HepG2 (cell line): ENCODE measurements around the gene KIAA1958. TPM values are rescaled to one million over a fixed set of nuclear protein-coding genes. Genes with fewer than 3 reads are reported as not detected.
A peak's percentile ranks its signal among the peaks of the same experiment; 100 is the strongest.

Source experiments
- ARID3A ChIP-seq: IDR thresholded peaks from 2 replicates; pipeline ENCODE4 v1.6.1; 2012; ENCODE audit warnings: low read depth, low read length, improper control_type of control experiment
- CAMTA2 ChIP-seq: sonication (generic); formaldehyde crosslinking; IDR thresholded peaks from 2 replicates; pipeline ENCODE4 v1.4.0; 2020; ENCODE audit warnings: mild to moderate bottlenecking, missing genetic modification reagents, borderline replicate concordance
- CREM ChIP-seq, 2 experiments: sonication (generic) in 1 of 2; formaldehyde crosslinking in 1 of 2; IDR thresholded peaks; 2 replicates each; pipeline versions ENCODE4 v1.4.0 to v1.6.1; 2016 to 2020; ENCODE audit warnings: antibody characterized with exemption in 1 of 2, mild to moderate bottlenecking in 1 of 2, missing genetic modification reagents in 1 of 2
- FOSL2 ChIP-seq: sonication (generic); formaldehyde crosslinking; IDR thresholded peaks from 2 replicates; pipeline ENCODE4 v1.4.0; 2020; ENCODE audit warnings: missing genetic modification reagents
- FOXA3 ChIP-seq: IDR thresholded peaks from 2 replicates; pipeline ENCODE4 v1.6.1; 2016; ENCODE audit warnings: missing genetic modification reagents, missing compliant biosample characterization
- HOXA9 ChIP-seq: sonication (generic); formaldehyde crosslinking; IDR thresholded peaks from 2 replicates; pipeline ENCODE4 v1.8.1; 2022; ENCODE audit warnings: missing genetic modification reagents, mild to moderate bottlenecking, moderate library complexity, borderline replicate concordance
- KDM6A ChIP-seq: IDR thresholded peaks from 2 replicates; pipeline ENCODE4 v1.6.1; 2016; ENCODE audit warnings: low read depth
- PAXIP1 ChIP-seq: sonication (generic); formaldehyde crosslinking; conservative IDR thresholded peaks from 2 replicates; pipeline ENCODE4 v1.4.0; 2020; ENCODE audit warnings: mild to moderate bottlenecking, missing genetic modification reagents, moderate library complexity
- SIX1 ChIP-seq: sonication (generic); formaldehyde crosslinking; IDR thresholded peaks from 2 replicates; pipeline ENCODE4 v1.4.0; 2020; ENCODE audit warnings: missing genetic modification reagents, borderline replicate concordance
- SOX5 ChIP-seq: IDR thresholded peaks from 2 replicates; pipeline ENCODE4 v1.6.1; 2016; ENCODE audit warnings: borderline replicate concordance
- STAG1 ChIP-seq: sonication (generic); formaldehyde crosslinking; IDR thresholded peaks from 2 replicates; pipeline ENCODE4 v1.4.0; 2020; ENCODE audit warnings: missing genetic modification reagents
- STAT6 ChIP-seq: sonication (generic); formaldehyde crosslinking; IDR thresholded peaks from 2 replicates; pipeline ENCODE4 v1.4.0; 2020; ENCODE audit warnings: missing genetic modification reagents, mild to moderate bottlenecking, borderline replicate concordance
- YEATS4 ChIP-seq: sonication (generic); formaldehyde crosslinking; IDR thresholded peaks from 2 replicates; pipeline ENCODE4 v1.4.0; 2020; ENCODE audit warnings: missing genetic modification reagents, borderline replicate concordance
- ZBTB7B ChIP-seq: sonication (generic); formaldehyde crosslinking; IDR thresholded peaks from 2 replicates; pipeline ENCODE4 v1.4.0; 2020; ENCODE audit warnings: missing genetic modification reagents
- ZNF235 ChIP-seq: sonication (generic); formaldehyde crosslinking; IDR thresholded peaks from 2 replicates; pipeline ENCODE4 v1.8.1; 2023; ENCODE audit warnings: mild to moderate bottlenecking, missing genetic modification reagents, borderline replicate concordance
- ZNF431 ChIP-seq: sonication (generic); formaldehyde crosslinking; IDR thresholded peaks from 2 replicates; pipeline ENCODE4 v1.9.0; 2022; ENCODE audit warnings: missing genetic modification reagents, low read depth, mild to moderate bottlenecking, borderline replicate concordance
- ZNF510 ChIP-seq: sonication (generic); formaldehyde crosslinking; IDR thresholded peaks from 2 replicates; pipeline ENCODE4 v1.4.0; 2020; ENCODE audit warnings: low read depth, mild to moderate bottlenecking, missing genetic modification reagents
- ZNF543 ChIP-seq: sonication (generic); formaldehyde crosslinking; IDR thresholded peaks from 2 replicates; pipeline ENCODE4 v1.4.0; 2020; ENCODE audit warnings: mild to moderate bottlenecking, missing genetic modification reagents
- ZNF629 ChIP-seq: sonication (generic); formaldehyde crosslinking; conservative IDR thresholded peaks from 2 replicates; pipeline ENCODE4 v1.5.0; 2020; ENCODE audit warnings: missing genetic modification reagents
- ZNF720 ChIP-seq: sonication (generic); formaldehyde crosslinking; IDR thresholded peaks from 2 replicates; pipeline ENCODE4 v1.4.0; 2020; ENCODE audit warnings: missing genetic modification reagents
- ZNF761 ChIP-seq: sonication (generic); formaldehyde crosslinking; conservative IDR thresholded peaks from 2 replicates; pipeline ENCODE4 v1.4.0; 2020; ENCODE audit warnings: mild to moderate bottlenecking, missing genetic modification reagents
- ZNF792 ChIP-seq: IDR thresholded peaks from 2 replicates; pipeline ENCODE4 v1.6.1; 2016
- ZNF891 ChIP-seq: sonication (generic); formaldehyde crosslinking; IDR thresholded peaks from 2 replicates; pipeline ENCODE4 v1.5.0; 2020; ENCODE audit warnings: mild to moderate bottlenecking, missing genetic modification reagents
- ZSCAN9 ChIP-seq: IDR thresholded peaks from 2 replicates; pipeline ENCODE4 v1.6.1; 2016; ENCODE audit warnings: borderline replicate concordance
- polyA plus RNA-seq, 8 experiments: library from polyadenylated mRNA; depleted of rRNA in 3 of 8; stranded (reverse) in 7 of 8; unstranded in 1 of 8; fragments of >200 nt; fragmentation: Illumina TruSeq in 4 of 8; extraction: Trizol in 4 of 8; gene quantifications; 2 replicates each; pipeline versions ENCODE4 v1.2.1 to v1.2.3, GENCODE V29; 2011 to 2016; ENCODE audit warnings: low read depth in 4 of 8, missing spikeins in 1 of 8, mixed read lengths in 1 of 8; ENCODE audit not compliant: insufficient read depth in 1 of 8
- total RNA-seq, 5 experiments: library from RNA; depleted of rRNA; stranded (reverse); fragments of >200 nt; fragmentation: Illumina TruSeq; extraction: Trizol; gene quantifications; 2 replicates each; pipeline ENCODE4 v1.2.3, GENCODE V29; 2016; ENCODE audit warnings: low read depth in 1 of 5

The KIAA1958 gene
- total and polyA plus RNA-seq, 2 of the 13 experiments (the other 11 are each of a cell fraction or from before 2014, with no cell fraction given) = 8.5 to 10.3 TPM

- peak; percentile 68 for TF ChIP-seq PAXIP1
- TF ChIP-seq STAT6 = no peak
- peak; percentile 31; the same call in 1 of the 2 replicates for TF ChIP-seq FOSL2 (CRISPR knock-in tag)
- TF ChIP-seq KDM6A (CRISPR knock-in tag) = no peak
- peak; percentile 69; the same call in 1 of the 2 replicates for TF ChIP-seq SOX5 (CRISPR knock-in tag)
- TF ChIP-seq STAG1 (CRISPR knock-in tag) = no peak
- no peak; the same call in 1 of the 2 replicates for TF ChIP-seq YEATS4
- peak; percentile 69 for TF ChIP-seq FOXA3
- peak; percentile 47; the same call in 1 of the 2 replicates for TF ChIP-seq CREM (IDR thresholded peaks at IDR 0.05)
- no peak for TF ChIP-seq CREM (CRISPR knock-in tag; IDR thresholded peaks at IDR 0.05)
- no peak; the same call in 1 of the 2 replicates for TF ChIP-seq ZNF629 (CRISPR knock-in tag)
- TF ChIP-seq SIX1 (CRISPR knock-in tag) = peak; percentile 65; the same call in 1 of the 2 replicates
- TF ChIP-seq ZNF720 (CRISPR knock-in tag) = no peak
- no peak for TF ChIP-seq ZNF235 (CRISPR knock-in tag)
- TF ChIP-seq CAMTA2 (CRISPR knock-in tag) = no peak
- no peak for TF ChIP-seq ZNF431 (CRISPR knock-in tag)
- no peak for TF ChIP-seq HOXA9 (CRISPR knock-in tag)
- no peak for TF ChIP-seq ZNF510 (CRISPR knock-in tag)
- no peak for TF ChIP-seq ZNF543 (CRISPR knock-in tag)
- TF ChIP-seq ZNF891 (CRISPR knock-in tag) = no peak
- TF ChIP-seq ZSCAN9 = 0 out of 2 replicates have a peak, but pooled peaks have one; percentile 35
- no peak; the same call in 1 of the 2 replicates for TF ChIP-seq ARID3A
- peak; percentile 32; the same call in 1 of the 2 replicates for TF ChIP-seq ZBTB7B (CRISPR knock-in tag)
- 0 out of 2 replicates have a peak, but pooled peaks have one; percentile 28 for TF ChIP-seq ZNF792 (CRISPR knock-in tag)
- no peak for TF ChIP-seq ZNF761 (CRISPR knock-in tag)
Observed at GRCh38 chr9:112496074-112496722, 9.6 kb downstream of the KIAA1958 start (continued).
